ENCODE measurements around the gene DGKH. TPM values are rescaled to one million over a fixed set of nuclear protein-coding genes. Genes with fewer than 3 reads are reported as not detected.

The DGKH gene
- total RNA-seq, 1 experiment from 2014 or later, result 9.3 TPM

GRCh38 chr13:42247883-42248282 is 199.4 kb downstream of the DGKH start:
- H3K27ac ChIP-seq, result no peak overlapping the region
- H3K4me2 ChIP-seq, result no peak overlapping the region
- intact Hi-C loops (cut with micrococcal nuclease; ENCODE audit: unreplicated experiment), result no loop called here
- no peaks in the 10 kb centered on the region for H3K27me3 ChIP-seq (ENCODE audit: insufficient read depth, low read depth)
- no peaks in the 10 kb centered on the region for H3K9me2 ChIP-seq (ENCODE audit: insufficient read depth)
- H4K20me1 ChIP-seq (ENCODE audit: insufficient read depth), result no peaks in the 10 kb centered on the region
- ChIA-PET CTCF (no interaction called here), POLR2A (ENCODE audit: unreplicated experiment) (no interaction called here)
- H3K36me3 ChIP-seq (ENCODE audit: low read depth), result no peaks in the 10 kb centered on the region
- H3K4me3 ChIP-seq, result no peak overlapping the region
- H2AFZ ChIP-seq, result no peak overlapping the region
- no peaks in the 10 kb centered on the region for H3F3A ChIP-seq (ENCODE audit: insufficient read depth, low read depth)
- BruUV-seq (replicated peaks), result no TSS peak
- no peaks in the 10 kb centered on the region for H3K79me2 ChIP-seq (ENCODE audit: low read depth)
- TF ChIP-seq EZH2 (IDR thresholded peaks at IDR 0.05; ENCODE audit: low read depth), result no peak
- TF ChIP-seq, protein P1, sequence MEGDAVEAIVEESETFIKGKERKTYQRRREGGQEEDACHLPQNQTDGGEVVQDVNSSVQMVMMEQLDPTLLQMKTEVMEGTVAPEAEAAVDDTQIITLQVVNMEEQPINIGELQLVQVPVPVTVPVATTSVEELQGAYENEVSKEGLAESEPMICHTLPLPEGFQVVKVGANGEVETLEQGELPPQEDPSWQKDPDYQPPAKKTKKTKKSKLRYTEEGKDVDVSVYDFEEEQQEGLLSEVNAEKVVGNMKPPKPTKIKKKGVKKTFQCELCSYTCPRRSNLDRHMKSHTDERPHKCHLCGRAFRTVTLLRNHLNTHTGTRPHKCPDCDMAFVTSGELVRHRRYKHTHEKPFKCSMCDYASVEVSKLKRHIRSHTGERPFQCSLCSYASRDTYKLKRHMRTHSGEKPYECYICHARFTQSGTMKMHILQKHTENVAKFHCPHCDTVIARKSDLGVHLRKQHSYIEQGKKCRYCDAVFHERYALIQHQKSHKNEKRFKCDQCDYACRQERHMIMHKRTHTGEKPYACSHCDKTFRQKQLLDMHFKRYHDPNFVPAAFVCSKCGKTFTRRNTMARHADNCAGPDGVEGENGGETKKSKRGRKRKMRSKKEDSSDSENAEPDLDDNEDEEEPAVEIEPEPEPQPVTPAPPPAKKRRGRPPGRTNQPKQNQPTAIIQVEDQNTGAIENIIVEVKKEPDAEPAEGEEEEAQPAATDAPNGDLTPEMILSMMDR (conservative IDR thresholded peaks at IDR 0.05), result no peak
- no peak for DNase-seq
- no peaks in the 10 kb centered on the region for H3K4me1 ChIP-seq (replicated peaks; ENCODE audit: insufficient read depth)
- H3K9me3 ChIP-seq (ENCODE audit: insufficient read depth, low read depth), result no peaks in the 10 kb centered on the region

GRCh38 chr13:42255886-42256285 is 207.4 kb downstream of the DGKH start:
- POLR2A ChIA-PET (ENCODE audit: unreplicated experiment), result no interaction called here
- Histone ChIP-seq H4K20me1 (ENCODE audit: insufficient read depth) (no peaks in the 10 kb centered on the region), H3K9me3 (ENCODE audit: insufficient read depth, low read depth) (no peaks in the 10 kb centered on the region), H3K4me1 (replicated peaks; ENCODE audit: insufficient read depth) (no peaks in the 10 kb centered on the region), H3F3A (ENCODE audit: insufficient read depth, low read depth) (no peaks in the 10 kb centered on the region), H3K27me3 (ENCODE audit: insufficient read depth, low read depth) (no peaks in the 10 kb centered on the region), H2AFZ (no peak overlapping the region), H3K36me3 (ENCODE audit: low read depth) (no peaks in the 10 kb centered on the region), H3K4me2 (no peak overlapping the region), H3K27ac (no peak overlapping the region), H3K9me2 (ENCODE audit: insufficient read depth) (no peaks in the 10 kb centered on the region), H3K4me3 (no peak overlapping the region), H3K79me2 (ENCODE audit: low read depth) (no peaks in the 10 kb centered on the region)
- TF ChIP-seq EZH2 (IDR thresholded peaks at IDR 0.05; ENCODE audit: low read depth), result no peak
- TF ChIP-seq, protein P1 (conservative IDR thresholded peaks at IDR 0.05), result no peak
- BruUV-seq (replicated peaks), result no TSS peak
- no peak for DNase-seq
- intact Hi-C loops (cut with micrococcal nuclease; ENCODE audit: unreplicated experiment), result no loop called here
- CTCF ChIA-PET, result no interaction called here

DNA sequence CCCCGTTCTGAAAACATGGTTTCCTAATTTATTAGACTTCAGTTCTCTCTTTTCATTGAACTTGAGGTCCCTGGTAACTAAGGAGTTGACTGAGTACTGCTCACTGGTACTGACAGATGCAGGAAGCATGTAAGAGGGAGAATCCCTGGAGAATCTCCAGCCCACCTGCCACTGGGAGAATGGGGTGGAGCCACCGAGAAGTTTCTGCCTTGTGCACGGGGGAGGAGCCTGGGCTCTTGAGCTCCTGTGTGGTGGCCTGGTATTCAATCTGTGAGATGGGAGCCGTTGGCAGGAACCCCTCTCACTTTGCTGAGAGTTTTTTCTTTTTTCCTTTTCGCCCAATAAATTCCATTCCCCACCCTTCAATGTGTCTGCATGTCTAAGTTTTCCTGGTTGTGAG is 210.3 kb downstream of the DGKH start:
- H3K9me3 ChIP-seq (ENCODE audit: insufficient read depth, low read depth), result no peaks in the 10 kb centered on the region
- H3K27ac ChIP-seq, result no peak overlapping the region
- no peak for DNase-seq
- H3F3A ChIP-seq (ENCODE audit: insufficient read depth, low read depth), result no peaks in the 10 kb centered on the region
- no peaks in the 10 kb centered on the region for H3K4me1 ChIP-seq (replicated peaks; ENCODE audit: insufficient read depth)
- no peaks in the 10 kb centered on the region for H3K27me3 ChIP-seq (ENCODE audit: insufficient read depth, low read depth)
- no peaks in the 10 kb centered on the region for H3K9me2 ChIP-seq (ENCODE audit: insufficient read depth)
- no peak overlapping the region for H3K4me2 ChIP-seq
- no peak overlapping the region for H3K4me3 ChIP-seq
- ChIA-PET CTCF (no interaction called here), POLR2A (ENCODE audit: unreplicated experiment) (no interaction called here)
- intact Hi-C loops (cut with micrococcal nuclease; ENCODE audit: unreplicated experiment), result no loop called here
- no peak overlapping the region for H2AFZ ChIP-seq
- BruUV-seq (replicated peaks), result no TSS peak
- H3K36me3 ChIP-seq (ENCODE audit: low read depth), result no peaks in the 10 kb centered on the region
- H4K20me1 ChIP-seq (ENCODE audit: insufficient read depth), result no peaks in the 10 kb centered on the region
- TF ChIP-seq EZH2 (IDR thresholded peaks at IDR 0.05; ENCODE audit: low read depth), result no peak
- TF ChIP-seq, protein P1 (conservative IDR thresholded peaks at IDR 0.05), result no peak
- no peaks in the 10 kb centered on the region for H3K79me2 ChIP-seq (ENCODE audit: low read depth)

Measured in PC-9 (cell line).